H9 (cell line): ENCODE results near the gene HTR7. TPM values are rescaled to one million over a fixed set of nuclear protein-coding genes. Genes with fewer than 3 reads are reported as not detected.
A peak's percentile ranks its signal among the peaks of the same experiment; 100 is the strongest.

Source experiments
- DNase-seq: peaks from one replicate; pipeline ENCODE4 v3.0.0-alpha.2; 2017
- H2AFZ ChIP-seq: one replicate; pipeline ENCODE4 v1.6.1; 2013; ENCODE audit warnings: mild to moderate bottlenecking, low read length, control low read depth, moderate library complexity
- H2AK5ac ChIP-seq: 2 replicates; pipeline ENCODE4 v1.6.1; 2013; ENCODE audit warnings: low read length, control low read depth, mixed read lengths; ENCODE audit not compliant: insufficient read length
- H2BK120ac ChIP-seq: one replicate; pipeline ENCODE4 v1.6.1; 2013; ENCODE audit warnings: low read depth, mild to moderate bottlenecking, low read length, control low read depth, inconsistent platforms; ENCODE audit not compliant: poor library complexity, severe bottlenecking
- H2BK12ac ChIP-seq: 2 replicates; pipeline ENCODE4 v1.6.1; 2013; ENCODE audit warnings: low read length, control low read depth, mixed read lengths, low read depth; ENCODE audit not compliant: insufficient read length
- H2BK15ac ChIP-seq: 2 replicates; pipeline ENCODE4 v1.6.1; 2013; ENCODE audit warnings: low read depth, low read length, control low read depth
- H2BK20ac ChIP-seq: one replicate; pipeline ENCODE4 v1.6.1; 2013; ENCODE audit warnings: low read depth, mild to moderate bottlenecking, low read length, control low read depth, inconsistent platforms; ENCODE audit not compliant: poor library complexity, severe bottlenecking
- H2BK5ac ChIP-seq: 2 replicates; pipeline ENCODE4 v1.6.1; 2013; ENCODE audit warnings: low read length, control low read depth, mixed read lengths; ENCODE audit not compliant: insufficient read length
- H3K14ac ChIP-seq: 2 replicates; pipeline ENCODE4 v1.6.1; 2013; ENCODE audit warnings: low read length, control low read depth; ENCODE audit not compliant: insufficient read depth
- H3K18ac ChIP-seq: 2 replicates; pipeline ENCODE4 v1.6.1; 2013; ENCODE audit warnings: low read depth, mild to moderate bottlenecking, mixed read lengths, low read length, control low read depth; ENCODE audit not compliant: insufficient read length
- H3K23ac ChIP-seq: 2 replicates; pipeline ENCODE4 v1.6.1; 2013; ENCODE audit warnings: low read length, control low read depth, mixed read lengths, low read depth; ENCODE audit not compliant: insufficient read length
- H3K23me2 ChIP-seq: 2 replicates; pipeline ENCODE4 v1.6.1; 2013; ENCODE audit warnings: low read depth, mild to moderate bottlenecking, mixed read lengths, low read length, control low read depth; ENCODE audit not compliant: insufficient read length, poor library complexity, severe bottlenecking
- H3K27ac ChIP-seq: 2 replicates; pipeline ENCODE4 v1.5.1; 2013; ENCODE audit warnings: low read length, control low read depth, mixed read lengths, low read depth; ENCODE audit not compliant: insufficient read length
- H3K27me3 ChIP-seq: 2 replicates; pipeline ENCODE4 v1.6.1; 2013; ENCODE audit warnings: low read length, control low read depth, inconsistent platforms; ENCODE audit not compliant: insufficient read depth
- H3K4ac ChIP-seq: 2 replicates; pipeline ENCODE4 v1.6.1; 2013; ENCODE audit warnings: low read depth, mild to moderate bottlenecking, control low read depth, inconsistent platforms, low read length, moderate library complexity
- H3K4me1 ChIP-seq: 2 replicates; pipeline ENCODE4 v1.6.1; 2013; ENCODE audit warnings: low read length, control low read depth, inconsistent platforms; ENCODE audit not compliant: insufficient read depth
- H3K4me2 ChIP-seq: 2 replicates; pipeline ENCODE4 v1.6.1; 2013; ENCODE audit warnings: low read length, control low read depth, mixed read lengths; ENCODE audit not compliant: insufficient read length, insufficient read depth
- H3K56ac ChIP-seq: 2 replicates; pipeline ENCODE4 v1.6.1; 2013; ENCODE audit warnings: low read depth, mild to moderate bottlenecking, mixed read lengths, low read length, control low read depth; ENCODE audit not compliant: insufficient read length
- H3K79me1 ChIP-seq: 2 replicates; pipeline ENCODE4 v1.6.1; 2013; ENCODE audit warnings: low read depth, mild to moderate bottlenecking, moderate library complexity, low read length, control low read depth, inconsistent platforms; ENCODE audit not compliant: insufficient read depth, poor library complexity, severe bottlenecking
- H3K79me2 ChIP-seq: 2 replicates; pipeline ENCODE4 v1.6.1; 2013; ENCODE audit warnings: low read length, control low read depth, inconsistent platforms; ENCODE audit not compliant: insufficient read depth
- H3K9ac ChIP-seq: 2 replicates; pipeline ENCODE4 v1.6.1; 2013; ENCODE audit warnings: low read length, control low read depth, mixed read lengths; ENCODE audit not compliant: insufficient read length; ENCODE audit errors: extremely low read depth
- H3K9me3 ChIP-seq: one replicate; pipeline ENCODE4 v1.6.1; 2013; ENCODE audit warnings: low read depth, low read length, inconsistent platforms; ENCODE audit not compliant: control insufficient read depth
- H3T11ph ChIP-seq: one replicate; pipeline ENCODE4 v1.6.1; 2013; ENCODE audit warnings: mild to moderate bottlenecking, low read length, control low read depth, inconsistent platforms
- H4K20me1 ChIP-seq: one replicate; pipeline ENCODE4 v1.6.1; 2013; ENCODE audit not compliant: control insufficient read depth, insufficient read length, insufficient read depth
- H4K5ac ChIP-seq: 2 replicates; pipeline ENCODE4 v1.6.1; 2013; ENCODE audit warnings: low read depth, mild to moderate bottlenecking, mixed read lengths, low read length, control low read depth; ENCODE audit not compliant: insufficient read length
- H4K8ac ChIP-seq: replicated peaks from 2 replicates; pipeline ENCODE4 v1.6.1; 2013; ENCODE audit warnings: low read length, control low read depth, mixed read lengths, low read depth; ENCODE audit not compliant: insufficient read length
- H4K91ac ChIP-seq: 2 replicates; pipeline ENCODE4 v1.6.1; 2013; ENCODE audit warnings: low read depth, mild to moderate bottlenecking, moderate library complexity, mixed read lengths, low read length, control low read depth; ENCODE audit not compliant: insufficient read length
- H3K27ac Mint-ChIP-seq, 3 experiments: 2 replicates in 2 of 3; 3 replicates in 1 of 3; pipeline ENCODE4 v1.8.0; 2020 to 2021; ENCODE audit warnings: mixed read lengths in 3 of 3, mild to moderate bottlenecking in 1 of 3, moderate library complexity in 1 of 3
- H3K27me3 Mint-ChIP-seq: 2 replicates; pipeline ENCODE4 v1.8.0; 2021; ENCODE audit warnings: low read depth, mild to moderate bottlenecking, moderate library complexity, mixed read lengths
- H3K36me3 Mint-ChIP-seq, 3 experiments: 2 replicates in 2 of 3; 3 replicates in 1 of 3; pipeline ENCODE4 v1.8.0; 2020 to 2021; ENCODE audit warnings: low read depth in 3 of 3, mixed read lengths in 3 of 3; ENCODE audit not compliant: insufficient read depth in 1 of 3
- H3K4me1 Mint-ChIP-seq, 2 experiments: 2 replicates each; pipeline ENCODE4 v1.8.0; 2020; ENCODE audit warnings: mixed read lengths in 2 of 2
- H3K4me3 Mint-ChIP-seq, 2 experiments: 2 replicates in 1 of 2; 3 replicates in 1 of 2; pipeline ENCODE4 v1.8.0; 2020 to 2021; ENCODE audit warnings: mild to moderate bottlenecking in 2 of 2, mixed read lengths in 2 of 2, moderate library complexity in 1 of 2
- H3K9me3 Mint-ChIP-seq, 2 experiments: 2 replicates in 1 of 2; 3 replicates in 1 of 2; pipeline ENCODE4 v1.8.0; 2020; ENCODE audit warnings: mild to moderate bottlenecking in 2 of 2, mixed read lengths in 2 of 2, moderate library complexity in 1 of 2
- CTCF ChIP-seq: fragments of 200-600 bp; sonication (generic); conservative IDR thresholded peaks from 3 replicates; pipeline ENCODE4 v1.8.0; 2021; ENCODE audit warnings: antibody characterized with exemption, mild to moderate bottlenecking
- WGBS: extraction: QIAGEN DNeasy Blood & Tissue Kit; methylation state at CpG from one replicate; pipeline ENCODE4 v1.1.7; 2013; ENCODE audit warnings: missing lambda C conversion rate, low lambda C conversion rate, mixed read lengths; ENCODE audit not compliant: insufficient read length; ENCODE audit errors: extremely low coverage; 5-methylcytosine and 5-hydroxymethylcytosine counted together
- total RNA-seq: library from RNA; stranded (reverse); gene quantifications from 2 replicates; pipeline ENCODE4 v1.2.1, GENCODE V29; 2021

HTR7 gene
- total RNA-seq, 1 experiment from 2014 or later, result 21.3 TPM

DNA sequence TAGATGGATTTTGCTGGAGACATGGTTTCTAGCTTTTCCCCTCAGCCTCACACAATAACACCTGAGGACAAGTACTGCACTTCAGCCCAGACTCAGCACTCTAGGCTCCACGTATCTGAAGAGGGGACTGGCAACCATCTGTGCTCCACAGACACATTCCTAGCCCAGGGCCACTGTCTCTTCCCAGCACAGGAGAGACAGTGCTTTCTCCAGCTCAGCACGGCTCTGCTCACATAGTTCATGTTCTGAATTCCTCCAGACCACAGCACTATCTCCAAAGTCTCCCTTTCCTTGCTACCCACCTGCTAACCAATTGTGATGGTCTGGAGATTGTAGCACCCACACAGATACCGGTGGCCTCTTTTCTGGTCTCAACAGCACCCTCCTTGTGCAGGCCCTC, 114.5 kb downstream of the HTR7 start:
- H3K23me2 ChIP-seq, result no peaks in the 10 kb centered on the region
- TF ChIP-seq CTCF, result no peak
- H3K9ac ChIP-seq, result no peak overlapping the region
- no peak overlapping the region for H3T11ph ChIP-seq
- WGBS, result no CpG with 5 or more reads among the region's 3 CpGs
- H3K4me1 ChIP-seq, result no peaks in the 10 kb centered on the region
- Mint-ChIP-seq H3K9me3 (no peaks in the 10 kb centered on the region), H3K36me3 (peaks cover 0 to 38% (median 0%) of the 10 kb centered on the region in 3 experiments; a peak in 2 of 7 replicates), H3K27ac (peak overlapping the region in 1 of 3 experiments; percentile 19; a peak in 2 of 7 replicates), H3K4me3 (no peak overlapping the region), H3K27me3 (no peaks in the 10 kb centered on the region), H3K4me1 (no peaks in the 10 kb centered on the region)
- no peak overlapping the region for H3K14ac ChIP-seq
- no peak overlapping the region for H3K18ac ChIP-seq
- H4K91ac ChIP-seq, result no peak overlapping the region
- H4K8ac ChIP-seq, result no peak overlapping the region
- H3K27me3 ChIP-seq, result no peaks in the 10 kb centered on the region
- no peaks in the 10 kb centered on the region for H4K20me1 ChIP-seq
- H2BK20ac ChIP-seq, result no peak overlapping the region
- no peak overlapping the region for H2AFZ ChIP-seq
- no peak overlapping the region for H2AK5ac ChIP-seq
- no peaks in the 10 kb centered on the region for H3K79me2 ChIP-seq
- no peak overlapping the region for H2BK120ac ChIP-seq
- H2BK15ac ChIP-seq, result no peak overlapping the region
- no peak overlapping the region for H2BK12ac ChIP-seq
- H3K56ac ChIP-seq, result no peak overlapping the region
- no peak overlapping the region for H2BK5ac ChIP-seq
- no peak for DNase-seq
- no peak overlapping the region for H4K5ac ChIP-seq
- H3K9me3 ChIP-seq, result no peaks in the 10 kb centered on the region
- no peak overlapping the region for H3K23ac ChIP-seq
- H3K4ac ChIP-seq, result no peak overlapping the region
- H3K4me2 ChIP-seq, result no peak overlapping the region
- H3K79me1 ChIP-seq, result no peaks in the 10 kb centered on the region
- H3K27ac ChIP-seq, result no peak overlapping the region
